IMR-90 (cell line): ENCODE data around the gene FAM83G. TPM values are rescaled to one million over a fixed set of nuclear protein-coding genes. Genes with fewer than 3 reads are reported as not detected.

Experiments used
- ATAC-seq: fragments of 200-7000 bp; cut with Tn5 transposase; 2 replicates; pipeline ENCODE4 v1.9.1; 2020; ENCODE audit warnings: low read depth, mild to moderate bottlenecking, moderate library complexity
- BruUV-seq: library from RNA; stranded (reverse); fragments of 400-500 nt; replicated peaks from 2 replicates; lab custom pipeline; 2021; lab: Mats Ljungman, UMichigan
- CTCF ChIA-PET: fragments of 300-600 bp; formaldehyde crosslinking; extraction: SDS; loops from one replicate; lab custom pipeline; 2021; ENCODE audit warnings: antibody characterized with exemption; lab: Yijun Ruan, JAX
- POLR2A ChIA-PET: fragments of 300-600 bp; sonication (Branson Sonifier 250); formaldehyde crosslinking; loops from one replicate; lab custom pipeline; 2022; ENCODE audit warnings: antibody characterized with exemption; ENCODE audit not compliant: unreplicated experiment; lab: Charles Lee
- DNase-seq: peaks from one replicate; pipeline ENCODE4 v3.0.0; 2013
- H2AFZ ChIP-seq: replicated peaks from 2 replicates; pipeline ENCODE3; 2013; ENCODE audit warnings: low read length, mild to moderate bottlenecking; ENCODE audit not compliant: poor library complexity
- H2AK5ac ChIP-seq: 2 replicates; pipeline ENCODE4 v1.6.1; 2013; ENCODE audit warnings: low read depth, low read length, inconsistent platforms
- H2AK9ac ChIP-seq: replicated peaks from 2 replicates; pipeline ENCODE3; 2013; ENCODE audit warnings: mild to moderate bottlenecking, low read depth, low read length, moderate library complexity; ENCODE audit not compliant: poor library complexity
- H2BK120ac ChIP-seq: 2 replicates; pipeline ENCODE4 v1.6.1; 2013; ENCODE audit warnings: low read depth, low read length, inconsistent platforms
- H2BK15ac ChIP-seq: 3 replicates; pipeline ENCODE4 v1.6.1; 2013; ENCODE audit warnings: low read depth, low read length, inconsistent platforms
- H2BK20ac ChIP-seq: 2 replicates; pipeline ENCODE4 v1.6.1; 2013; ENCODE audit warnings: low read depth, mild to moderate bottlenecking, inconsistent platforms, low read length, moderate library complexity
- H2BK5ac ChIP-seq: 2 replicates; pipeline ENCODE4 v1.6.1; 2013; ENCODE audit warnings: mild to moderate bottlenecking, low read depth, low read length, inconsistent platforms; ENCODE audit not compliant: poor library complexity, severe bottlenecking
- H3K14ac ChIP-seq: replicated peaks from 2 replicates; pipeline ENCODE4 v1.6.1; 2013; ENCODE audit warnings: low read depth, low read length, inconsistent platforms
- H3K18ac ChIP-seq: 2 replicates; pipeline ENCODE4 v1.6.1; 2013; ENCODE audit warnings: low read depth, low read length, control low read depth
- H3K23ac ChIP-seq: 2 replicates; pipeline ENCODE4 v1.6.1; 2013; ENCODE audit warnings: low read depth, low read length, inconsistent platforms
- H3K27ac ChIP-seq: 2 replicates; pipeline ENCODE4 v1.5.1; 2013; ENCODE audit warnings: mild to moderate bottlenecking, control low read depth, low read length; ENCODE audit not compliant: insufficient read depth
- H3K27me3 ChIP-seq: 2 replicates; pipeline ENCODE4 v1.6.1; 2013; ENCODE audit warnings: low read length; ENCODE audit not compliant: control insufficient read depth, insufficient read depth
- H3K36me3 ChIP-seq: 2 replicates; pipeline ENCODE4 v1.6.1; 2013; ENCODE audit warnings: low read length, mixed read lengths; ENCODE audit not compliant: control insufficient read depth, insufficient read depth
- H3K4ac ChIP-seq: 2 replicates; pipeline ENCODE4 v1.6.1; 2013; ENCODE audit warnings: low read depth, low read length, inconsistent platforms
- H3K4me1 ChIP-seq: 2 replicates; pipeline ENCODE4 v1.6.1; 2013; ENCODE audit warnings: low read length, mixed read lengths; ENCODE audit not compliant: control insufficient read depth, insufficient read depth
- H3K4me2 ChIP-seq: 2 replicates; pipeline ENCODE4 v1.6.1; 2013; ENCODE audit warnings: low read depth, mild to moderate bottlenecking, control low read depth, low read length, moderate library complexity
- H3K4me3 ChIP-seq: 2 replicates; pipeline ENCODE4 v1.5.1; 2013; ENCODE audit warnings: low read depth, mild to moderate bottlenecking, control low read depth, low read length, moderate library complexity; ENCODE audit not compliant: insufficient read depth
- H3K56ac ChIP-seq: 2 replicates; pipeline ENCODE4 v1.6.1; 2013; ENCODE audit warnings: low read length, inconsistent platforms; ENCODE audit not compliant: insufficient read depth; ENCODE audit errors: extremely low read depth
- H3K79me1 ChIP-seq, 2 experiments: 2 replicates each; pipeline ENCODE4 v1.6.1; 2013; ENCODE audit warnings: low read length in 2 of 2, inconsistent platforms in 1 of 2, low read depth in 1 of 2
- H3K9ac ChIP-seq: 2 replicates; pipeline ENCODE4 v1.6.1; 2013; ENCODE audit warnings: low read depth, low read length, control low read depth
- H3K9me1 ChIP-seq: 2 replicates; pipeline ENCODE4 v1.6.1; 2013; ENCODE audit warnings: low read length, inconsistent platforms; ENCODE audit not compliant: insufficient read depth
- H3K9me3 ChIP-seq: 2 replicates; pipeline ENCODE4 v1.6.1; 2013; ENCODE audit warnings: low read length; ENCODE audit not compliant: control insufficient read depth, insufficient read depth
- H4K20me1 ChIP-seq: 2 replicates; pipeline ENCODE4 v1.6.1; 2013; ENCODE audit warnings: low read length, inconsistent platforms; ENCODE audit not compliant: insufficient read depth
- H4K5ac ChIP-seq: 2 replicates; pipeline ENCODE4 v1.6.1; 2013; ENCODE audit warnings: mild to moderate bottlenecking, low read depth, low read length, control low read depth
- H4K8ac ChIP-seq, 2 experiments: 2 replicates each; pipeline ENCODE4 v1.6.1; 2013; ENCODE audit warnings: low read depth in 2 of 2, low read length in 2 of 2, control low read depth in 1 of 2, inconsistent platforms in 1 of 2
- H4K91ac ChIP-seq: 2 replicates; pipeline ENCODE4 v1.6.1; 2013; ENCODE audit warnings: low read depth, low read length, inconsistent platforms; ENCODE audit not compliant: insufficient read depth
- BHLHE40 ChIP-seq: fragments of 150-350 bp; IDR thresholded peaks from 2 replicates; pipeline ENCODE4 v1.6.1; 2016; ENCODE audit warnings: mild to moderate bottlenecking, low read depth, low read length
- CEBPB ChIP-seq: IDR thresholded peaks from 2 replicates; pipeline ENCODE4 v1.6.1; 2012; ENCODE audit warnings: low read depth, low read length, improper control_type of control experiment
- FOS ChIP-seq: fragments of 150-350 bp; IDR thresholded peaks from 2 replicates; pipeline ENCODE4 v1.6.1; 2016; ENCODE audit warnings: low read depth, low read length
- POLR2A ChIP-seq: IDR thresholded peaks from 2 replicates; pipeline ENCODE4 v1.6.1; 2012; ENCODE audit warnings: mild to moderate bottlenecking, low read depth, low read length
- RAD21 ChIP-seq: IDR thresholded peaks from 2 replicates; pipeline ENCODE4 v1.6.1; 2012; ENCODE audit warnings: low read length, improper control_type of control experiment
- RCOR1 ChIP-seq: IDR thresholded peaks from 2 replicates; pipeline ENCODE4 v1.6.1; 2012; ENCODE audit warnings: mild to moderate bottlenecking, low read length, improper control_type of control experiment; ENCODE audit not compliant: insufficient replicate concordance
- SMC3 ChIP-seq: fragments of 150-350 bp; IDR thresholded peaks from 2 replicates; pipeline ENCODE4 v1.6.1; 2016; ENCODE audit warnings: low read depth, mild to moderate bottlenecking, antibody characterized with exemption, low read length, moderate library complexity
- WGBS, 2 experiments: methylation state at CpG; one replicate each; pipeline versions ENCODE4 v1.1.5 to v1.1.7; 2013; ENCODE audit warnings: missing lambda C conversion rate in 2 of 2; ENCODE audit not compliant: insufficient read length in 1 of 2; ENCODE audit errors: extremely low coverage in 2 of 2; 5-methylcytosine and 5-hydroxymethylcytosine counted together
- dilution Hi-C: fragments of 300-500 bp; cut with HindIII; formaldehyde crosslinking; loops from one replicate; pipeline ENCODE4 v1.14.3; 2018; ENCODE audit warnings: low sequenced_read_pairs; ENCODE audit not compliant: unreplicated experiment
- in situ Hi-C: fragments of 300-500 bp; cut with MboI; formaldehyde crosslinking; loops from 3 replicates; pipeline ENCODE4 v1.14.3; 2019; ENCODE audit warnings: low sequenced_read_pairs, inconsistent platforms, mixed read lengths
- intact Hi-C: fragments of 100-400 bp; cut with micrococcal nuclease; formaldehyde crosslinking; loops from 2 replicates; pipeline ENCODE4 v1.10.0; 2022
- microRNA-seq, 2 experiments: library from miRNA; stranded (forward) in 1 of 2; unstranded in 1 of 2; fragments of 10-50 nt in 1 of 2; fragments of <30 nt in 1 of 2; gene quantifications in 1 of 2; microRNA quantifications in 1 of 2; one replicate each; pipeline versions ENCODE3 to v1.1.0; 2013 to 2020; ENCODE audit not compliant: insufficient read depth in 1 of 2, insufficient read length in 1 of 2, unreplicated experiment in 1 of 2
- polyA plus RNA-seq, 3 experiments: library from polyadenylated mRNA; depleted of rRNA; stranded (reverse); fragments of >200 nt; gene quantifications; 2 replicates each; pipeline ENCODE4 v1.2.3, GENCODE V29; 2012; ENCODE audit warnings: low replicate concordance in 1 of 3
- small RNA-seq, 5 experiments: library from RNA; depleted of rRNA; stranded (forward); fragments of <200 nt; gene quantifications; one replicate each; pipeline ENCODE3, GENCODE V24; 2012
- total RNA-seq: library from RNA; depleted of rRNA; stranded (reverse); fragments of >200 nt; gene quantifications from 2 replicates; pipeline ENCODE4 v1.2.3, GENCODE V29; 2012; rRNA removed
- TF ChIP-seq, protein P1 (sequence below): conservative IDR thresholded peaks from 2 replicates; pipeline ENCODE4 v1.5.1; 2012; ENCODE audit warnings: mild to moderate bottlenecking, low read depth, low read length, improper control_type of control experiment

Gene FAM83G
- total and polyA plus RNA-seq, 2 of the 4 experiments (the other 2 are of a cell fraction): 9.5 to 12.6 TPM

DNA sequence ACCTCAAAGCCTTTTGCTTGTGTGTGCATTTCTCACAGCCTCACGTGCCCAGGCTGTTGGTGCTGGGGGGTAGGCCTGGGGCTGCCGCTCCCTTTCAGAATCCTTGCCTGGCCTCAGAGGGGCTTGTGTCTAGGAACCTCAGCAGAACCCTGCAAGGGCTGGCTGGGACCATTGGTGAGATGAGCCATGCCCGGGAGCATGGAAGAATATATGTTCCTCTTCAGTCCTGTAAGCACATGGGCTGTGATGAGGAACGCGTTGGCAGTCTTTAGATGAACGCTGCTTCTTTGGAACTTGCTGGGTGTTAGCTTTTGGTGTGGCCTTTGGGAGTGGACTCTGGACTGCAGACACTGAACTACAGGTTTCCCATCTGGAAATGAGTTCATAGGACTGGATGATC is 84.6 kb downstream of the FAM83G start:
- no peak overlapping the region for H3K27ac ChIP-seq
- no peak for TF ChIP-seq SMC3
- TF ChIP-seq CEBPB: no peak
- no peak for TF ChIP-seq RAD21
- TF ChIP-seq BHLHE40: no peak
- TF ChIP-seq POLR2A: no peak
- TF ChIP-seq RCOR1: no peak
- TF ChIP-seq, protein P1, sequence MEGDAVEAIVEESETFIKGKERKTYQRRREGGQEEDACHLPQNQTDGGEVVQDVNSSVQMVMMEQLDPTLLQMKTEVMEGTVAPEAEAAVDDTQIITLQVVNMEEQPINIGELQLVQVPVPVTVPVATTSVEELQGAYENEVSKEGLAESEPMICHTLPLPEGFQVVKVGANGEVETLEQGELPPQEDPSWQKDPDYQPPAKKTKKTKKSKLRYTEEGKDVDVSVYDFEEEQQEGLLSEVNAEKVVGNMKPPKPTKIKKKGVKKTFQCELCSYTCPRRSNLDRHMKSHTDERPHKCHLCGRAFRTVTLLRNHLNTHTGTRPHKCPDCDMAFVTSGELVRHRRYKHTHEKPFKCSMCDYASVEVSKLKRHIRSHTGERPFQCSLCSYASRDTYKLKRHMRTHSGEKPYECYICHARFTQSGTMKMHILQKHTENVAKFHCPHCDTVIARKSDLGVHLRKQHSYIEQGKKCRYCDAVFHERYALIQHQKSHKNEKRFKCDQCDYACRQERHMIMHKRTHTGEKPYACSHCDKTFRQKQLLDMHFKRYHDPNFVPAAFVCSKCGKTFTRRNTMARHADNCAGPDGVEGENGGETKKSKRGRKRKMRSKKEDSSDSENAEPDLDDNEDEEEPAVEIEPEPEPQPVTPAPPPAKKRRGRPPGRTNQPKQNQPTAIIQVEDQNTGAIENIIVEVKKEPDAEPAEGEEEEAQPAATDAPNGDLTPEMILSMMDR: no peak
- TF ChIP-seq FOS: no peak
- H2BK120ac ChIP-seq: no peak overlapping the region
- no peak overlapping the region for H2BK15ac ChIP-seq
- no peak overlapping the region for H2AFZ ChIP-seq
- H4K20me1 ChIP-seq: peaks cover 7% of the 10 kb centered on the region; the same call in 1 of the 2 replicates
- peaks cover 4% of the 10 kb centered on the region; the same call in 1 of the 2 replicates for H3K9me1 ChIP-seq
- H3K4ac ChIP-seq: no peak overlapping the region
- POLR2A ChIA-PET: no interaction called here
- no peak overlapping the region for H3K4me3 ChIP-seq
- H3K4me2 ChIP-seq: no peak overlapping the region
- no peak overlapping the region for H2AK9ac ChIP-seq
- peaks cover 8% of the 10 kb centered on the region for H3K4me1 ChIP-seq
- H3K14ac ChIP-seq: no peak overlapping the region
- H4K5ac ChIP-seq: no peak overlapping the region
- peaks cover 12% of the 10 kb centered on the region for H3K36me3 ChIP-seq
- no peak overlapping the region for H3K9ac ChIP-seq
- no peak overlapping the region for H2AK5ac ChIP-seq
- intact Hi-C loops: no loop called here
- H3K23ac ChIP-seq: no peak overlapping the region
- no peaks in the 10 kb centered on the region for H3K27me3 ChIP-seq
- 59% methylated on average over 5 of the region's 6 CpGs; no CpG with 5 or more reads in 1 of the 2 experiments for WGBS, 2 experiments
- no peak overlapping the region for H2BK20ac ChIP-seq
- in situ Hi-C loops: no loop called here
- no peak overlapping the region for H3K56ac ChIP-seq
- ATAC-seq (no peak), DNase-seq (no peak)
- dilution Hi-C loops: no loop called here
- peaks cover 5 to 30% of the 10 kb centered on the region in 2 experiments; a peak in 3 of 4 replicates for H3K79me1 ChIP-seq
- H4K8ac ChIP-seq: no peak overlapping the region
- CTCF ChIA-PET: no interaction called here
- H4K91ac ChIP-seq: no peak overlapping the region
- BruUV-seq: no TSS peak
- H2BK5ac ChIP-seq: no peak overlapping the region
- H3K9me3 ChIP-seq: no peaks in the 10 kb centered on the region
- no peak overlapping the region for H3K18ac ChIP-seq

Small RNAs within 50 kb of the gene (microRNA-seq; reads per million reads assigned to microRNA genes)
- gene AC090286.3 (ENCODE audit: insufficient read depth, insufficient read length): not detected
- not detected for gene RF00324 (ENCODE audit: insufficient read depth, insufficient read length)

Small RNAs within 50 kb of the gene (small RNA-seq; reads per million reads assigned to genes)
- gene AC090286.3 (0 reads per million in 5 experiments), gene RF00324 (0 reads per million in 5 experiments)

Other genes starting within 250 kb of the FAM83G start
- gene TVP23B, start 223.6 kb downstream of the FAM83G start, total RNA-seq: 35.7 and 99.2 TPM in 2 replicates
- 21.3 and 30.9 TPM in 2 replicates for gene TVP23B, start 223.6 kb downstream of the FAM83G start, polyA plus RNA-seq (2012; rRNA removed)
- gene PRPSAP2, start 146.6 kb downstream of the FAM83G start, total RNA-seq: 28.1 and 35.3 TPM in 2 replicates
- 19.1 and 22.9 TPM in 2 replicates for gene PRPSAP2, start 146.6 kb downstream of the FAM83G start, polyA plus RNA-seq (2012; rRNA removed)
- gene SLC5A10, start 52.6 kb downstream of the FAM83G start, total RNA-seq: not detected in 2 replicates
- not detected in 2 replicates for gene SLC5A10, start 52.6 kb downstream of the FAM83G start, polyA plus RNA-seq (2012; rRNA removed)
- gene GRAP, start 42.2 kb upstream of the FAM83G start, total RNA-seq: under 0.01 TPM in 1 of 2 replicates, not detected in the other
- gene GRAP, start 42.2 kb upstream of the FAM83G start, polyA plus RNA-seq (2012; rRNA removed): 0.13 and 0.14 TPM in 2 replicates
- gene GRAPL, start 122.8 kb upstream of the FAM83G start, total RNA-seq: not detected in 2 replicates
- not detected in 2 replicates for gene GRAPL, start 122.8 kb upstream of the FAM83G start, polyA plus RNA-seq (2012; rRNA removed)
- gene EPN2, start 232.6 kb upstream of the FAM83G start, total RNA-seq: 14.9 and 19.4 TPM in 2 replicates
- gene EPN2, start 232.6 kb upstream of the FAM83G start, polyA plus RNA-seq (2012; rRNA removed): 25.3 and 28.0 TPM in 2 replicates